B cell (primary cell): ENCODE data around the gene PTPN7. TPM values are rescaled to one million over a fixed set of nuclear protein-coding genes. Genes with fewer than 3 reads are reported as not detected.

Experiments
- ATAC-seq: fragments of 200-7000 bp; cut with Tn5 transposase; one replicate; pipeline ENCODE4 v1.10.0; 2021; ENCODE audit warnings: low read depth, mild to moderate bottlenecking, moderate number of reproducible peaks, moderate library complexity
- CTCF ChIA-PET: fragments of 350-600 bp; sonication (Branson Sonifier 250); formaldehyde crosslinking; loops from one replicate; lab custom pipeline; 2021; ENCODE audit warnings: antibody characterized with exemption, inconsistent platforms; lab: Charles Lee
- POLR2A ChIA-PET: fragments of 350-600 bp; sonication (Branson Sonifier 250); formaldehyde crosslinking; loops from one replicate; lab custom pipeline; 2021; ENCODE audit warnings: antibody characterized with exemption; lab: Charles Lee
- DNase-seq: peaks from one replicate; pipeline ENCODE4 v3.0.0; 2013
- H2AFZ ChIP-seq: 2 replicates; pipeline ENCODE4 v1.6.1; 2012; ENCODE audit warnings: mild to moderate bottlenecking, low read depth, low read length; ENCODE audit not compliant: insufficient read depth, poor library complexity, severe bottlenecking
- H3K27ac ChIP-seq, 2 donors: 1 replicate in 1 of 2; 2 replicates in 1 of 2; pipeline ENCODE4 v1.5.1; 2012 to 2013; ENCODE audit warnings: low read length in 2 of 2, mild to moderate bottlenecking in 2 of 2, moderate library complexity in 1 of 2
- H3K27me3 ChIP-seq, 4 experiments: fragments of 200-600 bp in 1 of 4; sonication (generic) in 1 of 4; replicated peaks in 1 of 4; 1 replicate in 2 of 4; 2 replicates in 2 of 4; pipeline versions ENCODE4 v1.6.1 to v1.7.0; 2013 to 2016; ENCODE audit warnings: low read length in 3 of 4, mild to moderate bottlenecking in 2 of 4, mixed read lengths in 1 of 4, moderate library complexity in 1 of 4; ENCODE audit not compliant: insufficient read depth in 4 of 4, control insufficient read depth in 3 of 4; ENCODE audit errors: control extremely low read depth in 1 of 4
- H3K36me3 ChIP-seq, 2 experiments: replicated peaks in 1 of 2; 1 replicate in 1 of 2; 2 replicates in 1 of 2; pipeline versions ENCODE4 v1.6.1 to v1.7.1; 2013; ENCODE audit warnings: low read length in 1 of 2; ENCODE audit not compliant: insufficient read depth in 2 of 2, control insufficient read depth in 1 of 2; ENCODE audit errors: control extremely low read depth in 1 of 2, extremely low read depth in 1 of 2
- H3K4me1 ChIP-seq, 2 donors: fragments of 200-600 bp in 1 of 2; sonication (generic) in 1 of 2; 1 replicate in 1 of 2; 2 replicates in 1 of 2; pipeline versions ENCODE4 v1.5.1 to v1.6.1; 2013 to 2017; ENCODE audit warnings: low read length in 2 of 2; ENCODE audit not compliant: control insufficient read depth in 2 of 2, insufficient read depth in 2 of 2
- H3K4me2 ChIP-seq: replicated peaks from 2 replicates; pipeline ENCODE3; 2012; ENCODE audit warnings: mild to moderate bottlenecking, low read depth, low read length; ENCODE audit not compliant: poor library complexity, severe bottlenecking
- H3K4me3 ChIP-seq, 5 experiments: fragments of 200-600 bp in 1 of 5; sonication (generic) in 1 of 5; 1 replicate in 3 of 5; 2 replicates in 2 of 5; pipeline versions ENCODE4 v1.5.1 to v1.7.0; 2011 to 2016; ENCODE audit warnings: low read length in 4 of 5, mild to moderate bottlenecking in 4 of 5, low read depth in 2 of 5, control low read depth in 1 of 5, moderate library complexity in 1 of 5; ENCODE audit not compliant: insufficient read depth in 1 of 5; ENCODE audit errors: control extremely low read depth in 1 of 5, extremely low read depth in 1 of 5
- H3K79me2 ChIP-seq: fragments of 200-600 bp; sonication (generic); one replicate; pipeline ENCODE4 v1.6.0; 2016; ENCODE audit warnings: low read length; ENCODE audit not compliant: control insufficient read depth, insufficient read depth
- H3K9ac ChIP-seq: fragments of 200-600 bp; sonication (generic); 2 replicates; pipeline ENCODE4 v1.6.1; 2017; ENCODE audit warnings: mild to moderate bottlenecking, low read length, moderate library complexity
- H3K9me3 ChIP-seq, 3 donors: one replicate each; pipeline versions ENCODE4 v1.6.1 to v1.7.1; 2013; ENCODE audit warnings: low read length in 2 of 3; ENCODE audit not compliant: control insufficient read depth in 2 of 3, insufficient read depth in 1 of 3; ENCODE audit errors: control extremely low read depth in 1 of 3
- H4K20me1 ChIP-seq: 2 replicates; pipeline ENCODE4 v1.6.0; 2012; ENCODE audit warnings: mild to moderate bottlenecking, low read length; ENCODE audit not compliant: insufficient read depth, control insufficient read depth, poor library complexity, severe bottlenecking
- H3K27ac Mint-ChIP-seq: one replicate; pipeline ENCODE4 v1.8.0; 2021; ENCODE audit warnings: mixed read lengths
- H3K27me3 Mint-ChIP-seq: one replicate; pipeline ENCODE4 v1.8.0; 2021; ENCODE audit warnings: mixed read lengths
- H3K4me1 Mint-ChIP-seq: one replicate; pipeline ENCODE4 v1.8.0; 2021; ENCODE audit warnings: mixed read lengths
- H3K4me3 Mint-ChIP-seq: one replicate; pipeline ENCODE4 v1.8.0; 2021; ENCODE audit warnings: mixed read lengths
- H3K9me3 Mint-ChIP-seq: one replicate; pipeline ENCODE4 v1.8.0; 2022; ENCODE audit warnings: mixed read lengths; ENCODE audit not compliant: insufficient read depth
- EZH2 ChIP-seq: IDR thresholded peaks from 2 replicates; pipeline ENCODE4 v1.6.1; 2012; ENCODE audit warnings: borderline replicate concordance, low read depth, mild to moderate bottlenecking, moderate library complexity, low read length; ENCODE audit not compliant: insufficient read depth, poor library complexity, severe bottlenecking
- WGBS: methylation state at CpG from one replicate; pipeline ENCODE4 v1.1.5; 2013; ENCODE audit warnings: missing lambda C conversion rate; ENCODE audit not compliant: insufficient coverage; 5-methylcytosine and 5-hydroxymethylcytosine counted together
- intact Hi-C: fragments of 100-400 bp; cut with micrococcal nuclease; formaldehyde crosslinking; loops from one replicate; pipeline ENCODE4 v1.10.0; 2022
- polyA plus RNA-seq: library from polyadenylated mRNA; depleted of rRNA; stranded (reverse); fragments of >200 nt; gene quantifications from 2 replicates; pipeline ENCODE4 v1.2.3, GENCODE V29; 2012
- total RNA-seq, 2 donors: library from RNA; stranded (reverse); fragments of 120-200 nt in 1 of 2; gene quantifications; 1 replicate in 1 of 2; 2 replicates in 1 of 2; pipeline versions ENCODE4 v1.2.3 to v1.2.4, GENCODE V29; 2013 to 2022
- TF ChIP-seq, protein P1 (sequence below): fragments of 200-600 bp; IDR thresholded peaks from one replicate; pipeline ENCODE4 v1.8.0; 2022; ENCODE audit warnings: antibody characterized with exemption, mild to moderate bottlenecking

PTPN7 gene
- total and polyA plus RNA-seq, 2 donors (not counting 1 experiment from before 2014, with no cell fraction given) = 16.0 to 37.5 TPM

DNA sequence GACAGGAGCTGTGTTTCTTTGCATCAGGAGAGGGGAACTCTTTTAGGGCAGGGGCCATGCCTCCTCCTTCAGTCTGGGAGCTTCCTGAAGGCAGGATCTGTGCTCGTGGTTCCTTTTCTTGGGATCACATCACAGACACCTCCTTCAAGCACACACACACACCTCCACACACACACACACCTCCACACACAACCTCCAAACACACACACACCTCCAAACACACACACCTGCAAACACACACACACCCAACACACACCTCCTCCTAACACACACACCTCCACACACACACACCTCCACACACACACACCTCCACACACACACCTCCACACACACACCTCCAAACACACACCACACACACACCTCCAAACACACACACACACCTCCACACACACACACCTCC is 43.7 kb upstream of the PTPN7 start:
- peaks cover 5 to 7% of the 10 kb centered on the region in 2 donors for H3K4me1 ChIP-seq
- H3K9me3 ChIP-seq = no peaks in the 10 kb centered on the region
- peak overlapping the region; percentile 16 for H3K4me2 ChIP-seq
- H3K4me3 Mint-ChIP-seq = no peak overlapping the region
- peaks cover 0 to 31% (median 3%) of the 10 kb centered on the region in 4 experiments for H3K27me3 ChIP-seq
- H3K36me3 ChIP-seq = no peaks in the 10 kb centered on the region
- peaks cover 8% of the 10 kb centered on the region for H3K4me1 Mint-ChIP-seq
- no peaks in the 10 kb centered on the region for H3K9me3 Mint-ChIP-seq
- ChIA-PET POLR2A (no interaction called here), CTCF (no interaction called here)
- H3K27ac Mint-ChIP-seq = no peak overlapping the region
- no peaks in the 10 kb centered on the region for H4K20me1 ChIP-seq
- 61% methylated on average over 1 of the region's 1 CpG for WGBS
- H3K27ac ChIP-seq = no peak overlapping the region
- peak overlapping the region; percentile 32 for H2AFZ ChIP-seq
- TF ChIP-seq, protein P1, sequence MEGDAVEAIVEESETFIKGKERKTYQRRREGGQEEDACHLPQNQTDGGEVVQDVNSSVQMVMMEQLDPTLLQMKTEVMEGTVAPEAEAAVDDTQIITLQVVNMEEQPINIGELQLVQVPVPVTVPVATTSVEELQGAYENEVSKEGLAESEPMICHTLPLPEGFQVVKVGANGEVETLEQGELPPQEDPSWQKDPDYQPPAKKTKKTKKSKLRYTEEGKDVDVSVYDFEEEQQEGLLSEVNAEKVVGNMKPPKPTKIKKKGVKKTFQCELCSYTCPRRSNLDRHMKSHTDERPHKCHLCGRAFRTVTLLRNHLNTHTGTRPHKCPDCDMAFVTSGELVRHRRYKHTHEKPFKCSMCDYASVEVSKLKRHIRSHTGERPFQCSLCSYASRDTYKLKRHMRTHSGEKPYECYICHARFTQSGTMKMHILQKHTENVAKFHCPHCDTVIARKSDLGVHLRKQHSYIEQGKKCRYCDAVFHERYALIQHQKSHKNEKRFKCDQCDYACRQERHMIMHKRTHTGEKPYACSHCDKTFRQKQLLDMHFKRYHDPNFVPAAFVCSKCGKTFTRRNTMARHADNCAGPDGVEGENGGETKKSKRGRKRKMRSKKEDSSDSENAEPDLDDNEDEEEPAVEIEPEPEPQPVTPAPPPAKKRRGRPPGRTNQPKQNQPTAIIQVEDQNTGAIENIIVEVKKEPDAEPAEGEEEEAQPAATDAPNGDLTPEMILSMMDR = no peak
- no peak for TF ChIP-seq EZH2
- no peak overlapping the region for H3K9ac ChIP-seq
- H3K27me3 Mint-ChIP-seq = peaks cover 13% of the 10 kb centered on the region
- intact Hi-C loops = no loop called here
- no peak overlapping the region for H3K4me3 ChIP-seq
- DNase-seq (no peak), ATAC-seq (no peak)
- no peaks in the 10 kb centered on the region for H3K79me2 ChIP-seq

DNA sequence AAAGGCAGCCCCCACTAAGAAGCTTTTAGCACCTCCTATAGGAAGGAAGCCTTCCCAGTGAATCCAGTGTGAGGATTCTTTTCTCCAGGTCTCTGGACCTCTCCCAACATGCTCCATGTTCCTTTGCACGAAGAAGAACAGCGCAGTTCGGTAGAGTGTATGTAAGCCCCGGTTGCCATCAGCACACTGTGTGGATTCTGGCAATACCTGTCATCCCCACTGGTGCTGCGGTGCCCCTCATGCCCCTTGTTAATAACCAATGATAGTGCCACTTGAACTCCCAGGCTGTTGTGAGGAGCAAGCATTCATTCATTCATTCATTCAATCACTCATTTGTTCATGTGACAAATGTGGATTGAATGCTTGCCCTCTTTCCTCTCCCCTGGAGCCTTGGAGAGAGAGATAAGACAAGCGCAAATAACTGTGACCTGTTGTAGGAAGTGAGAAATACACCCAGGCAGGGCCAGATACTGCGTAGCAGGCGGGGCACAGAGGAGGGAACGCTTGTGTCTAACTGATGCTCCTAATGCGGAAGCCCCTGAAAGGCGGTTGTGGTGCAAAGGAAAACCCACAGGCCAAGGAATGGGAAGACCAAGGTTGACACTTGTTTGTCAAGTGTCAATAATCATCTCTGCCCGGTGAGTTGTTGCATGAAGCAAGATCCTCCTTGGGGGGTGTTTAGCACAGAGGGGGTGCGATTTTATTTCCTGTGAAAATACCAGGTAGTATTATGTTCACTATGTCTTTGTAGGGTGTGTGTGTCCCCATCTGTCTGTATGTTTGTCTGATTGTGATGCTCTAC is 43.0 kb upstream of the PTPN7 start:
- Mint-ChIP-seq H3K4me3 (no peak overlapping the region), H3K4me1 (peaks cover 10% of the 10 kb centered on the region), H3K27ac (no peak overlapping the region), H3K9me3 (no peaks in the 10 kb centered on the region), H3K27me3 (peaks cover 16% of the 10 kb centered on the region)
- 39% methylated on average over 12 of the region's 13 CpGs for WGBS
- CTCF ChIA-PET = interaction anchor here (1.3 kb wide), 1 partner anchor 49 kb away, joined by 3 read pairs; no protein-coding TSS in a partner anchor
- no peak overlapping the region for H3K9ac ChIP-seq
- no peaks in the 10 kb centered on the region for H3K36me3 ChIP-seq
- POLR2A ChIA-PET = no interaction called here
- peaks cover 0 to 29% (median 3%) of the 10 kb centered on the region in 4 experiments for H3K27me3 ChIP-seq
- peak overlapping the region; percentile 16 for H3K4me2 ChIP-seq
- peaks cover 5 to 7% of the 10 kb centered on the region in 2 donors for H3K4me1 ChIP-seq
- TF ChIP-seq, protein P1 = no peak
- no peak for TF ChIP-seq EZH2
- intact Hi-C loops = no loop called here
- H3K27ac ChIP-seq = no peak overlapping the region
- H3K4me3 ChIP-seq = no peak overlapping the region
- peak overlapping the region; percentile 32 for H2AFZ ChIP-seq
- H3K79me2 ChIP-seq = no peaks in the 10 kb centered on the region
- ATAC-seq (peak; percentile 85), DNase-seq (peak; percentile 59)
- H4K20me1 ChIP-seq = no peaks in the 10 kb centered on the region
- no peaks in the 10 kb centered on the region for H3K9me3 ChIP-seq
